Erythroblast (primary cell): ENCODE results near the gene ALPI.
A peak's percentile ranks its signal among the peaks of the same experiment; 100 is the strongest.

ENCODE experiments used
- DNase-seq, 2 experiments: peaks; one replicate each; lab custom pipeline; 2025; lab: John Stamatoyannopoulos, UW
- GATA1 ChIP-seq: IDR thresholded peaks from 2 replicates; pipeline ENCODE4 v1.6.1; 2011; ENCODE audit warnings: low read depth, mild to moderate bottlenecking, control low read depth, low read length, moderate library complexity
- POLR2A ChIP-seq: IDR thresholded peaks from 2 replicates; pipeline ENCODE4 v1.6.1; 2011; ENCODE audit warnings: mild to moderate bottlenecking, low read length

ALPI gene

DNA sequence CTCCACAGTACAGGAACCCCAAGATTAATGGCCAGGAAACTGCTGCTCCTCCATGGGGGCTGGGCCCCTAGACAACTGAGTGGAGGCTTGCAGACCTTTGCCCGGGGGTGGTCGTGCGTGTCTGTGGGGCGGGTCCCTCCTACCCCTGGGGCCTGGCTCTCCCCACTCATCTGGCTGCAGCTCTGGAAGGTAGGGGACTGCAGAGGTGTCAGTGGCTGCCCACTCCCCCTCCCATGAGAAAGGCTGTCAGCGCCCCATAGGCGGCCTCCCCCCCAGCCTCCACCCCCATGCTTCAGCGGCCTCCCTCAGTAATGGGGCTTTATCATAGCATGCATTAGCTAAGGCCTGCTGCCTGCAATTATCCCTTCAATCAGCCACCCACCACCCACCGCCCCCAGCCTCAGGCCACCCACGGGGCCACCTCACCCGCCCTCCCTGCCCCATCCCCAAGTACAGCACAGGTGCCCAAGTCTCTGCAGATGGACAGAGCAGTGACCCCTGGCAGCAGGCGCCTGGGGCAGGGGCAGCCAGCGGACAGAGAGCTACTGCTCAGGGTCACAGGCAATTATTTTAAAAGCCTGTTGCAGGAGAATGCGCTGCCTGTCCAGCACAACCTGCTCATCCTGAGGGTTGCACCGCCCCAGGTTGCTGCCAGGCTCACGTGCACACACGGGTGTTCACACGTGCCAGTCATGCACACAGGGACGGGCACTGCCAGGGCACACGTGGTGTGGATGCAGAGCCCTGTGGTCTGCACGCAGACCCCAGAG lies 40.7 kb downstream of the ALPI start:
- DNase-seq, result no peak
- TF ChIP-seq POLR2A (no peak), GATA1 (no peak)

DNA sequence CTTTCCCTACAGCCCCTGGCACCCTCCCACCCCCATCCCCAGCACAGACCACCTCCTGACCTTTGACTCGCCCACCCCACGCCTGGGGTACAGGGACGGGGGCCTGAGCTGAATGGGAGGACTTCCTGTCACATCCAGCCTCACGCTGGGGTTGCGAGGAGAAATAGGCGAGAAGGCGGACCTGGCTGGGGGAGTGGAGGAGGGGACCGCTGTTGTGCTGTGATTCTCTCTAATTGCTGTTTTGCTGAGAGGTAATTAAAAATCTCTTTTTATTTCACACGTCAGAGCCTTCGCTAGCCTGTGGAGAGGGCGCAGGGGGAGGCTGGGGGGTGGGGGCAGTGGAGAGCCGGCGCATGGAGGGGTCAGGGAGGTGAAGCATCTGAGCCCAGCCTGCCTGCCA lies 41.4 kb downstream of the ALPI start:
- TF ChIP-seq POLR2A (no peak), GATA1 (no peak)
- DNase-seq, result no peak

DNA sequence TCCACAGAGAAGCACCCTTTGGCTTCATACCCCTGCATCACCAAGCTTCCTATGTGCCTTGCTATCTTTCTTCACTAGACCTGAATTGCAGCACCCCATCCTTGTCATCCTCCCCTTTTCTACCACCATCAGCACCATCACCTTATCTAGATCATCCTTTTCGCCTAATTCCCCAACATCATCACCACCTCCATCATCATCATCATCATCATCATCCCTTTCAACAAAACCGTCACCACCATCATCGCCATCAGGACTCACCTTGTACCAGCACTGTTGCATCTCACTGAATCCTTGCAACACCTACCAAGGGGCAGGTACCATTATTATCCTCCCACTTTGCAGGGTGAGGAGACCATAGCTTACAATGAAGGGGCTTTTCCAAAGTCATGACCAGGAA lies 42.5 kb downstream of the ALPI start:
- TF ChIP-seq POLR2A, result no peak
- no peak for TF ChIP-seq GATA1
- no peak for DNase-seq

DNA sequence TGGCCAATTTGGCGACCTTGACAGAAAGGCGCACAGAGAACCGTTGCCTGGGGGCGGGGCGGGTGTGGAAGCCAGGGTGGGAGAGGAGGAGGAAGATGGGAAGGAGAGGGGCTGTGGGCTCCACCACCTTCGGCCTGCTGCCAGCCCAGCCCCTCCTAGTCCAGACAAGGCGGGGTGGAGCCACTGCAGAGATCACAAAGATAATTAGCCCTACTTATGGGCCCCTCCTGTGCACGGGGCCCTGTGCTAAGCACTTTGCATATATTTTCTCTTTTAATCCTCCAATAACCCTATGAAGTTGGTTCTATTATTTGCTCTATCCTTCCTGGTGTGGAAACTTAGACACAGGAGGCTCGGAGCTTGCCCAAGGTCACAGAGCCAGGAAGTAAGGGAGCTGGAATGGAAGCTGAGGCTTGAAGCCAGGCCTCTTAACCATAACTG lies 45.4 kb downstream of the ALPI start:
- no peak for DNase-seq
- no peak for TF ChIP-seq POLR2A
- no peak for TF ChIP-seq GATA1

DNA sequence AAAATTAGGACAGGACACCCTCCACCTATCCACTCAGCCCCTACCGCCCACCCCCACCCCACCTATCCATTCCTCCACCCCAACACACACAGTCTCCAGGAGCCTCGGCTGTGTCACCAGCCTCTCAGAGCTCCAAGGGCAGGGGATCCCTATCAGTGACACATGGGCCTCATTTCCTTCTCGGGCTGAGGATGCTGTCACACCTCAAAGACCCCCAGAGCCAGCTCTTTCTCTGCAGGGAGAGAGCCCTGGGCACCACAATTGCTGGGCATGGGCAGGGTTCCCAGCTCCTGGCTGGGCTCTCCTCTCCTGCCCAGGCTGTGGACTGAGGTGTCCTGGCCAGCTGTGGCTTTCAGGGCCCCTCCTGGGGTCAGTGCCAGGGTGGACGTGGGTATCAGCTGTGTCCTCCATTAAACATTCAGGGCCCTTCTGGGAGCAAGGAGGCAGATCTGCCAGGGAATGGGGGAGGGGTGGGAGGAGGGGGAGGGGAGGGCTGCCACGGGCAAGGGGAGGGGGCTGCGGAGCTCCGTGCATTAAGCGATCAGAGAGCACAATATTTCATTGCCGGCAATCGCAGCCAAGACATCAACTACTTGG lies 45.9 kb downstream of the ALPI start:
- DNase-seq, result no peak
- TF ChIP-seq POLR2A (no peak), GATA1 (no peak)

DNA sequence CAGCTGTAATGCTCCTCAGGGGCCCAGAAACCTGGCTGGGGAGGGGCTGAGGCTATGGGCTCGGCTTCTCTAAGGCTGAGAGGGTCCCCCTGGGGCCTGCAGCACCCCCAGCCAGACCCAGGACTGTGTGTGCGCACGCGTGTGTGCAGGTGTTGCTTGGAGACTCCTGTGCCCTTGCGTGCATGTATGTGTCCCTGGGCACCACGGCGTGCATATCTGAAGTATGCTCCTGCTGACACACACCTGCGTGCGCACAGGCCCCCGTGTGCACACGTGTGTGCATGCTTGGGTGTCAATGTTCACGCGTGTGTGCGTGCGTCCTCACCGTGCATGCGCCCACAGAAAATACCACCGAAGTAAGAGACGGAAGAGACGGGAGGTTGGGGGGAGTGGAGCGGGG lies 46.6 kb downstream of the ALPI start:
- DNase-seq, result no peak
- no peak for TF ChIP-seq POLR2A
- TF ChIP-seq GATA1, result no peak

DNA sequence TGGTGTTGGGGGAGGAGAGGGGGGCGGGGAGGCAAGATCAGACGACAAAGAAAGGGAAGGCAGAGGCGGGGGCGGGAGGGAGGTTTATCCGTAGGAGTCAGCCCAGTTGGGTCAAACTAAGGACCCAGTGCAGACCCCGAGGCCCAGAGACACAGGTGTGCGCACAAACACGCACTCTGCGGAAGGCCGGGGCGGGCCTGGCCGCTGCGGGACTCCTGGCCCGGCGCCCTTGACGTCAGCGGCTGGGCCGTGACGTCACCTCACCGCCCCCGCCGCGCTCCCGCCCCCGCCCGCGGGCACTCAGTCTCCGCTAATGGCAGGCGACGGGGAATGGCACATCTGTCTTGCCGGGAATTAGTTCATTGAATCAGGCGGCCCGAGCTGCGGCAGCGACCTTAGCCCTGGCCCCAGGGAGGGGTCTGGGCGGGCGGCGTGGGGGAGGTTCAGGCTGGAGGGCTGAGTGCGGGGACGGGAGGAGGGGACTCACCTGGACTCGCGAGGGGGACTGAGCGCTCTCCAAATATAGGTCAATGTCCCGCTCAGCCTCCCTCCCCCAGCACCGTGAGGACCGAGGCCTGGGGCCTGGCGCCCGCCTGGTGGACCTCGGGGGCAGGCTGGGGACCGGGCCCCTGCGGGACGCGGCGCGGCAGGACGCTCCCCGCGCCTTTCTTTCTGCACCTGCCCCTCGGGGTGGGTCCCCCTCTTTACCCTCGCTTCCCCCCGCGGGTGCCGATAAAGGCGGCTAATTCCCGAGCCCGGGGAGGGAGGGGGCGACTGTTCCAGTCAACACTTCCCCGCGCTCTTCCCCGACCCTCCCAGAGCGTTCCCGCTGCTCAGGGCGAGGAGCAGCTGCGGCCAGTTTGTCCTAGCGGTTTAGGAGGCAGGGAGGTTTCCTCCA lies 47.2 kb downstream of the ALPI start:
- DNase-seq, result peak; percentile 15 to 39
- TF ChIP-seq GATA1, result no peak
- no peak for TF ChIP-seq POLR2A

DNA sequence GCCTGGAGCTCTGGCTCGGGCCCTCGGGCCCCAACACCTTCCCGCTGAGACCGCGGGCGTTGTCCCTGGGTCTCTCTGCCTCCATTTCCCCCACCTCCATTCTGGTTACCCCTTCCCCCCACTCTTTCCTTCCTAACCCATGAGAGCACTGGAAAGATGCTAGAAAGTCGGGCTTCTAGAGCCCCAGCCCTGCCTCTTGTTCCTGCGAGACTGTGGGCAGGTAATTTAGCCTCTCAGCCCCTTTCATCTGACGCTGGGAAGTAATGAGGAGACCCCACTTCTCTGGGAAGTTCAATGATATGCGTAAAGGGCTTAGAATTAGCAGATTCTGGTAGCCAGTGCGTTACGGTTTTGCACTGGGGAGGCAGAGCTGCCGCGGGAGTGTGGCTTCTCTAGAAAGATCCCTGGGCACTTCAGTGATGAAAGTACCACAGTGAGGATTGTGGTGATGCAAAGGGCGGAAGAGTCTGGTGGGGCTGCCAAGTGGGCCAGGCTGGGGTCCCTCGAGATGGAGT lies 47.9 kb downstream of the ALPI start:
- TF ChIP-seq POLR2A, result no peak
- TF ChIP-seq GATA1, result no peak

DNA sequence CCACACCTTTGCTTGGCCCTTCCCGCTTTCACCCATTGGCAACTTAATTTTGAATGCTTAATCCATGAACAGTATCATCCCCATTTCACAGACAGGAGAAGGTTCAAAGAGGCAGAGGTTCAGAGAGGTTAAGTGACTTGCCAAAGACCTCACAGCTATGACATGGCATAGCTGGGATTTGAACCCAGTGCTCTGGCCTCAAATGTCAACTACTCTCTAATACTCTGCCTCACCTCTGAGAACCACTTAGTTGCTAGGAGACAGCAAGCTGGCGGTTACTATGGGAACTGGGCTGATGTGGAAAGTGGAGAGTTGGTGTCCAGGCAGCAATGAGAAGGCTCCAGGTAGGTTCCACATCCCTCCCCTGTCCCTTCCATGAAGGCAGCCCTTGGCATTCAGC lies 48.5 kb downstream of the ALPI start:
- no peak for DNase-seq
- no peak for TF ChIP-seq GATA1
- no peak for TF ChIP-seq POLR2A

More for the DNA sequence above, 47.9 kb downstream of the ALPI start:
- no peak for DNase-seq

DNA sequence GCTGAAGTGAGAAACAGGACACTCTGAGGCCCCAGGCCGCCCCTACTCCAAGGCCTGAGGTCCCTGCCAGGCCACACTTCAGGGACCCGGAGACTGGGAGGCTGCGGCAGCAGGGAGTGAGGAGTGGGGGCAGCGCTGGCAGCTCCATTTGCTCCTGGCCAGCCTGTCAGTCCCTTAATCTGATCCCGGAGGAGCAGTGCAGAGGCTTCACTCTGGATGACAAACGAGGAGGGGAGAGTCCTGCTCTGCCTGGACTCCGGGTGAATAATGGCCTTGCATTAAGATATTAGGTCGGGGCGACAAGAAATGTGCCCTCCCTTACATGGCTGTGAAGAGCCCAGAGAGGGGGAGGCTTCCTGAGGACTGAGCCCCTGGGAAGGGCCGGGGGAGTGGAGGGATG lies 49.9 kb downstream of the ALPI start:
- DNase-seq, result no peak
- TF ChIP-seq POLR2A (no peak), GATA1 (no peak)

DNA sequence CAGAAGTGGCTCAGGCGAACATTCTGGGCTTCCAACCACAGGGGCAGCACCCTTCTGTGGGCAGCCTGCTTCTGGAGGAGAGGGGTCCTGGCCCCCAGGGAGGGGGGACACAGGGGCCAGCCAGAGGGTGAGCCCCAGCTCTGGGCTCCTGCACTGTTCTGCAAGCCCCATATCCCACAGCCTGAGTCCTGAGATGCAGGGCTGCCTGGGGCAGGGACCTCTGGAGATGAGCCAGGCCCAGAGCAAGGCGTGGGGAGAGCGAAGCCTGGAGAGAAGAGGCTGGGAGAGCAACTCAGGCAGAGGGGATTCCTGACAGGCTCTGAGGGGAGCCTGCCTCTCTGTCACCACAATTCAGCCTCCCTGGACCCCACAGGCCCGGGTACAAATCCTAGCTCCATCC lies 50.8 kb downstream of the ALPI start:
- no peak for TF ChIP-seq POLR2A
- no peak for TF ChIP-seq GATA1
- DNase-seq, result no peak

DNA sequence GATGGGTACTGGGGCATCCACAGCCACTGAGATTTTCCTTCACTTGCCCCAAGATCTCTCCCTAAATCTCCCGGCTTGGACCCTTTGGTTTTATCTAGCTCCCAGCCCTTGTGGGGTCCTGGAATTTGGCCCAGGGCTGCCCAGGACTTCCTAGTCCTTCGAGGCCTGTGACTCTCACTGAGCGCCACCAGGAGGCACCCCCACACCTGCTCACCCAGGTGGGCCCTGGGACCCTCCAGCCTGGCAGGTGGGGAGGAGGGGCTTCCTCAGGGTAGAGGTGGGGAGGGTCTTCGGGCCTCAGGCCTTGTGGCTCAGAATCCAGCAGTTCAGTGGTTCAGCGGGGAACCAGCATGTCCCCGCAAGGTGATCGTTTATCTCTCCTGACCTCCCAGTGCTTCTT lies 52.3 kb downstream of the ALPI start:
- DNase-seq, result no peak
- no peak for TF ChIP-seq POLR2A
- no peak for TF ChIP-seq GATA1
